H1 (cell line): Measurements from ENCODE around the gene PSMB9. TPM values are rescaled to one million over a fixed set of nuclear protein-coding genes. Genes with fewer than 3 reads are reported as not detected.

Experiments
- CTCF ChIA-PET: fragments of 300-600 bp; sonication (Branson Sonifier 250); formaldehyde crosslinking; loops from one replicate; lab custom pipeline; 2021; ENCODE audit not compliant: partially characterized antibody; lab: Charles Lee
- POLR2A ChIA-PET: fragments of 300-600 bp; sonication (Branson Sonifier 250); formaldehyde crosslinking; loops from one replicate; lab custom pipeline; 2021; ENCODE audit warnings: inconsistent platforms; ENCODE audit not compliant: partially characterized antibody; lab: Charles Lee
- DNase-seq, 2 experiments: peaks; one replicate each; pipeline versions ENCODE4 v3.0.0 to v3.0.0-alpha.2; 2010 to 2022; ENCODE audit warnings: low spot score in 2 of 2, low read depth in 1 of 2, mixed read lengths in 1 of 2
- FAIRE-seq: peaks from 2 replicates; lab custom pipeline; 2011; peaks lifted over from hg19 to GRCh38; lab: Jason Lieb, UNC
- H2AFZ ChIP-seq: 2 replicates; pipeline ENCODE4 v1.8.1; 2012; ENCODE audit warnings: low read length, inconsistent platforms
- H2AK5ac ChIP-seq: 2 replicates; pipeline ENCODE4 v1.6.1; 2013; ENCODE audit warnings: low read depth, low read length
- H2BK120ac ChIP-seq: replicated peaks from 2 replicates; pipeline ENCODE3; 2013; ENCODE audit warnings: low read depth, low read length, inconsistent platforms
- H2BK12ac ChIP-seq: 2 replicates; pipeline ENCODE4 v1.6.1; 2013; ENCODE audit warnings: low read depth, low read length
- H2BK15ac ChIP-seq: 2 replicates; pipeline ENCODE4 v1.6.1; 2013; ENCODE audit warnings: low read length
- H2BK20ac ChIP-seq: 2 replicates; pipeline ENCODE4 v1.6.1; 2013; ENCODE audit warnings: low read length
- H2BK5ac ChIP-seq: 2 replicates; pipeline ENCODE4 v1.6.1; 2013; ENCODE audit warnings: low read depth, low read length
- H3K14ac ChIP-seq: 2 replicates; pipeline ENCODE4 v1.6.1; 2013; ENCODE audit warnings: inconsistent platforms; ENCODE audit not compliant: insufficient read length
- H3K18ac ChIP-seq: 2 replicates; pipeline ENCODE4 v1.6.1; 2013; ENCODE audit warnings: low read length; ENCODE audit errors: extremely low read depth
- H3K23ac ChIP-seq: 2 replicates; pipeline ENCODE4 v1.6.1; 2013; ENCODE audit warnings: inconsistent platforms; ENCODE audit not compliant: insufficient read length
- H3K23me2 ChIP-seq: 2 replicates; pipeline ENCODE4 v1.6.1; 2013; ENCODE audit warnings: low read depth, low read length
- H3K27ac ChIP-seq: 2 replicates; pipeline ENCODE4 v1.6.1; 2011; ENCODE audit warnings: low read depth, low read length, inconsistent platforms
- H3K27me3 ChIP-seq, 4 experiments: replicated peaks in 1 of 4; 1 replicate in 1 of 4; 2 replicates in 3 of 4; pipeline versions ENCODE4 v1.6.1 to v1.8.1; 2011 to 2013; ENCODE audit warnings: low read length in 3 of 4, mild to moderate bottlenecking in 3 of 4, inconsistent platforms in 2 of 4, mixed read lengths in 2 of 4, moderate library complexity in 1 of 4; ENCODE audit not compliant: control insufficient read depth in 3 of 4, insufficient read depth in 3 of 4; ENCODE audit errors: extremely low read depth in 1 of 4
- H3K36me3 ChIP-seq, 4 experiments: 2 replicates each; pipeline versions ENCODE4 v1.6.1 to v1.8.1; 2011 to 2013; ENCODE audit warnings: mild to moderate bottlenecking in 4 of 4, low read length in 3 of 4, moderate library complexity in 2 of 4, control low read depth in 1 of 4, inconsistent platforms in 1 of 4; ENCODE audit not compliant: insufficient read depth in 4 of 4, control insufficient read depth in 2 of 4
- H3K4ac ChIP-seq: replicated peaks from 2 replicates; pipeline ENCODE3; 2013; ENCODE audit warnings: low read length, low read depth, mixed read lengths, inconsistent platforms; ENCODE audit not compliant: insufficient read length
- H3K4me1 ChIP-seq, 4 experiments: replicated peaks in 1 of 4; 1 replicate in 1 of 4; 2 replicates in 3 of 4; pipeline versions ENCODE4 v1.6.1 to v1.8.1; 2011 to 2013; ENCODE audit warnings: low read length in 3 of 4, inconsistent platforms in 2 of 4, mixed read lengths in 1 of 4; ENCODE audit not compliant: insufficient read depth in 4 of 4, control insufficient read depth in 3 of 4
- H3K4me2 ChIP-seq, 2 experiments: 2 replicates each; pipeline versions ENCODE4 v1.6.1 to v1.8.1; 2011 to 2013; ENCODE audit warnings: low read depth in 2 of 2, low read length in 2 of 2, control low read depth in 1 of 2, inconsistent platforms in 1 of 2, mild to moderate bottlenecking in 1 of 2; ENCODE audit not compliant: insufficient read depth in 1 of 2
- H3K4me3 ChIP-seq, 4 experiments: fragments of 200-600, 300-600 bp in 1 of 4; sonication (generic), shearing (Covaris generic), sonication (Bioruptor Twin) in 1 of 4; 2 replicates each; pipeline versions ENCODE4 v1.5.1 to v1.8.1; 2011 to 2016; ENCODE audit warnings: low read length in 4 of 4, low read depth in 3 of 4, control low read depth in 2 of 4, inconsistent platforms in 2 of 4, mild to moderate bottlenecking in 2 of 4, mixed read lengths in 1 of 4, moderate library complexity in 1 of 4; ENCODE audit not compliant: insufficient read depth in 2 of 4; ENCODE audit errors: extremely low read depth in 1 of 4
- H3K56ac ChIP-seq: replicated peaks from 2 replicates; pipeline ENCODE3; 2013; ENCODE audit warnings: low read depth, mild to moderate bottlenecking, mixed read lengths, low read length, inconsistent platforms; ENCODE audit not compliant: insufficient read length
- H3K79me1 ChIP-seq: 2 replicates; pipeline ENCODE4 v1.6.1; 2013; ENCODE audit warnings: low read depth, low read length, control low read depth
- H3K79me2 ChIP-seq, 2 experiments: 2 replicates each; pipeline versions ENCODE4 v1.6.1 to v1.8.1; 2012 to 2013; ENCODE audit warnings: low read length in 2 of 2, mild to moderate bottlenecking in 2 of 2, inconsistent platforms in 1 of 2; ENCODE audit not compliant: insufficient read depth in 2 of 2, control insufficient read depth in 1 of 2
- H3K9ac ChIP-seq, 4 experiments: replicated peaks in 1 of 4; 1 replicate in 1 of 4; 2 replicates in 3 of 4; pipeline versions ENCODE4 v1.6.1 to v1.8.1; 2011 to 2013; ENCODE audit warnings: low read depth in 3 of 4, low read length in 3 of 4, control low read depth in 2 of 4, mild to moderate bottlenecking in 2 of 4, moderate library complexity in 2 of 4, inconsistent platforms in 1 of 4; ENCODE audit errors: extremely low read depth in 1 of 4
- H3K9me3 ChIP-seq, 2 experiments: 2 replicates each; pipeline versions ENCODE4 v1.6.1 to v1.8.1; 2012 to 2013; ENCODE audit warnings: mild to moderate bottlenecking in 2 of 2, moderate library complexity in 2 of 2, control low read depth in 1 of 2, inconsistent platforms in 1 of 2, low read depth in 1 of 2, low read length in 1 of 2, mixed read lengths in 1 of 2; ENCODE audit not compliant: insufficient read depth in 2 of 2
- H4K20me1 ChIP-seq, 2 experiments: replicated peaks in 1 of 2; 2 replicates each; pipeline versions ENCODE3 to v1.8.1; 2011 to 2013; ENCODE audit warnings: inconsistent platforms in 2 of 2, low read length in 2 of 2, mild to moderate bottlenecking in 1 of 2; ENCODE audit not compliant: insufficient read depth in 2 of 2, control insufficient read depth in 1 of 2
- H4K5ac ChIP-seq: 2 replicates; pipeline ENCODE4 v1.6.1; 2013; ENCODE audit warnings: low read length, low read depth, mixed read lengths, inconsistent platforms; ENCODE audit not compliant: insufficient read length
- H4K8ac ChIP-seq: 2 replicates; pipeline ENCODE4 v1.8.0; 2013; ENCODE audit warnings: mild to moderate bottlenecking, moderate library complexity, low read length, inconsistent platforms; ENCODE audit not compliant: insufficient read depth; ENCODE audit errors: extremely low read depth
- H4K91ac ChIP-seq: replicated peaks from 2 replicates; pipeline ENCODE3; 2013; ENCODE audit warnings: low read length, mixed read lengths, inconsistent platforms; ENCODE audit not compliant: insufficient read length
- BACH1 ChIP-seq: IDR thresholded peaks from 2 replicates; pipeline ENCODE4 v1.6.1; 2012; ENCODE audit warnings: low read length, improper control_type of control experiment
- CHD2 ChIP-seq: IDR thresholded peaks from 2 replicates; pipeline ENCODE4 v1.6.1; 2012; ENCODE audit warnings: low read length, improper control_type of control experiment
- WGBS, 2 experiments: shearing (Covaris generic) in 1 of 2; methylation state at CpG; one replicate each; pipeline versions ENCODE4 v1.1.6 to v1.1.7; 2013 to 2015; ENCODE audit warnings: low lambda C conversion rate in 2 of 2, mixed read lengths in 2 of 2, inconsistent platforms in 1 of 2, low coverage in 1 of 2, missing lambda C conversion rate in 1 of 2; ENCODE audit not compliant: insufficient replicate concordance in 2 of 2, insufficient coverage in 1 of 2, insufficient read length in 1 of 2; ENCODE audit errors: extremely low coverage in 1 of 2, missing lambda C conversion rate in 1 of 2; 5-methylcytosine and 5-hydroxymethylcytosine counted together
- polyA plus RNA-seq, 7 experiments: library from polyadenylated mRNA; depleted of rRNA in 3 of 7; stranded (reverse) in 5 of 7; unstranded in 2 of 7; fragments of >200 nt in 5 of 7; fragments of 200-250 nt in 2 of 7; gene quantifications; 1 replicate in 5 of 7; 2 replicates in 1 of 7; 4 replicates in 1 of 7; pipeline versions ENCODE4 v1.2.1 to v1.2.3, GENCODE V29; 2011 to 2013; ENCODE audit warnings: missing spikeins in 2 of 7, mixed read lengths in 2 of 7
- total RNA-seq: library from RNA; stranded (reverse); fragmentation: NEBNext Ultra II Directional; extraction: Animal tissue kit (Norgen Biotek cat#: 25700); gene quantifications from 2 replicates; pipeline ENCODE4 v1.2.1, GENCODE V29; 2021

PSMB9 gene
- total and polyA plus RNA-seq, 2 of the 8 experiments (the other 6 are each of a cell fraction or from before 2014, with no cell fraction given) = 4.5 to 22.8 TPM

GRCh38 chr6:32839356-32839755 lies 14.6 kb upstream of the PSMB9 start:
- Histone ChIP-seq H4K5ac (no peak overlapping the region), H3K56ac (no peak overlapping the region), H3K14ac (no peak overlapping the region), H3K27ac (no peak overlapping the region), H4K8ac (no peak overlapping the region), H4K91ac (no peak overlapping the region)
- FAIRE-seq (no peak), DNase-seq (no peak)
- no peak for TF ChIP-seq CHD2
- TF ChIP-seq BACH1 = no peak
- TF ChIP-seq, all 59 proteins: peak for 0
- no peak overlapping the region for H3K9ac ChIP-seq
- no peak overlapping the region for H2AK5ac ChIP-seq
- 92% methylated on average over 15 of the region's 15 CpGs; no CpG with 5 or more reads in 1 of the 2 experiments for WGBS, 2 experiments
- peaks cover 12% of the 10 kb centered on the region for H3K23me2 ChIP-seq
- H3K9me3 ChIP-seq = no peaks in the 10 kb centered on the region
- H2BK5ac ChIP-seq = no peak overlapping the region
- H3K4me2 ChIP-seq = no peak overlapping the region
- no peak overlapping the region for H3K4me3 ChIP-seq
- no peak overlapping the region for H3K18ac ChIP-seq
- CTCF ChIA-PET = interaction anchor here (0.6 to 11.2 kb wide), 25 partner anchors 8 to 1975 kb away, joined by 3 to 402 read pairs (median 5); partner anchors contain the start of genes BRD2, HLA-DMA, HLA-DMB and HLA-DQB2
- peaks cover 0 to 1% of the 10 kb centered on the region in 2 experiments for H4K20me1 ChIP-seq
- POLR2A ChIA-PET = interaction anchor here (1.3 to 3.0 kb wide), 5 partner anchors 12 to 132 kb away, joined by 4 to 26 read pairs (median 6); partner anchors contain the start of genes PSMB9 and TAP1
- peaks cover 0 to 7% (median 4%) of the 10 kb centered on the region in 4 experiments; a peak in 5 of 7 replicates for H3K4me1 ChIP-seq
- H2BK120ac ChIP-seq = no peak overlapping the region
- H3K27me3 ChIP-seq = peaks cover 0 to 11% (median 10%) of the 10 kb centered on the region in 4 experiments; a peak in 4 of 7 replicates
- H2BK12ac ChIP-seq = no peak overlapping the region
- no peaks in the 10 kb centered on the region for H3K79me2 ChIP-seq
- no peak overlapping the region for H2BK20ac ChIP-seq
- H3K79me1 ChIP-seq = no peaks in the 10 kb centered on the region
- H2BK15ac ChIP-seq = no peak overlapping the region
- no peak overlapping the region for H2AFZ ChIP-seq
- no peak overlapping the region for H3K4ac ChIP-seq
- H3K23ac ChIP-seq = no peak overlapping the region
- H3K36me3 ChIP-seq = no peaks in the 10 kb centered on the region; a peak in 2 of 8 replicates
